K562 (cell line): ENCODE results near the gene NAP1L1. TPM values are rescaled to one million over a fixed set of nuclear protein-coding genes. Genes with fewer than 3 reads are reported as not detected.
A peak's percentile ranks its signal among the peaks of the same experiment; 100 is the strongest.

Experiments used
- ARID1B ChIP-seq: fragments of 450-650 bp; IDR thresholded peaks from 2 replicates; pipeline ENCODE4 v1.6.1; 2016; ENCODE audit warnings: antibody characterized with exemption, mild to moderate bottlenecking, inconsistent platforms
- ATF7 ChIP-seq: fragments of 450-650 bp; IDR thresholded peaks from 2 replicates; pipeline ENCODE4 v1.7.1; 2014; ENCODE audit warnings: mild to moderate bottlenecking, moderate library complexity
- CBFA2T3 ChIP-seq: fragments of 450-650 bp; IDR thresholded peaks from 2 replicates; pipeline ENCODE4 v1.6.1; 2017
- CHAMP1 ChIP-seq: fragments of 450-650 bp; IDR thresholded peaks from 2 replicates; pipeline ENCODE4 v1.6.1; 2016; ENCODE audit warnings: mild to moderate bottlenecking
- CSDE1 ChIP-seq, 2 experiments: fragments of 450-650 bp; IDR thresholded peaks; 2 replicates each; pipeline ENCODE4 v1.6.1; 2016; ENCODE audit warnings: mild to moderate bottlenecking in 1 of 2
- FOXK2 ChIP-seq, 2 experiments: fragments of 450-650 bp; IDR thresholded peaks in 1 of 2; conservative IDR thresholded peaks in 1 of 2; 2 replicates each; pipeline ENCODE4 v1.6.1; 2016; ENCODE audit warnings: low read depth in 2 of 2, mild to moderate bottlenecking in 1 of 2
- FOXM1 ChIP-seq, 2 experiments: fragments of 450-650 bp in 1 of 2; sonication (generic) in 1 of 2; formaldehyde crosslinking in 1 of 2; IDR thresholded peaks; 2 replicates each; pipeline versions ENCODE4 v1.6.1 to v1.9.0; 2017 to 2022; ENCODE audit warnings: low read depth in 2 of 2, mild to moderate bottlenecking in 2 of 2, missing genetic modification reagents in 1 of 2, moderate library complexity in 1 of 2
- KDM5B ChIP-seq: fragments of 200-600 bp; sonication (generic); IDR thresholded peaks from 2 replicates; pipeline ENCODE4 v1.6.1; 2012; ENCODE audit warnings: low read depth, mild to moderate bottlenecking, moderate library complexity, low read length, control low read depth, inconsistent platforms; ENCODE audit not compliant: insufficient replicate concordance
- KLF16 ChIP-seq: IDR thresholded peaks from 2 replicates; pipeline ENCODE4 v1.6.1; 2016; ENCODE audit warnings: antibody characterized with exemption
- LCOR ChIP-seq: sonication (generic); formaldehyde crosslinking; IDR thresholded peaks from 2 replicates; pipeline ENCODE4 v1.8.0; 2022; ENCODE audit warnings: mild to moderate bottlenecking, missing genetic modification reagents
- PREB ChIP-seq: sonication (generic); formaldehyde crosslinking; IDR thresholded peaks from 2 replicates; pipeline ENCODE4 v1.8.1; 2023; ENCODE audit warnings: mild to moderate bottlenecking, missing genetic modification reagents
- ZBTB2 ChIP-seq: fragments of 450-650 bp; IDR thresholded peaks from 2 replicates; pipeline ENCODE4 v1.6.1; 2016; ENCODE audit warnings: antibody characterized with exemption
- ZEB2 ChIP-seq: fragments of 450-650 bp; IDR thresholded peaks from 2 replicates; pipeline ENCODE4 v1.6.1; 2016
- ZNF124 ChIP-seq: sonication (generic); formaldehyde crosslinking; IDR thresholded peaks from 2 replicates; pipeline ENCODE4 v1.8.1; 2022; ENCODE audit warnings: missing genetic modification reagents
- ZNF184 ChIP-seq: sonication (generic); formaldehyde crosslinking; IDR thresholded peaks from 2 replicates; pipeline ENCODE4 v1.5.0; 2020; ENCODE audit warnings: missing genetic modification reagents
- ZNF197 ChIP-seq: fragments of 200-800 bp; sonication (Bioruptor generic); IDR thresholded peaks from 2 replicates; pipeline ENCODE4 v1.6.1; 2016; ENCODE audit warnings: low read depth, missing genetic modification characterization, missing compliant biosample characterization
- ZNF316 ChIP-seq: fragments of 450-650 bp; IDR thresholded peaks from 2 replicates; pipeline ENCODE4 v1.6.1; 2016
- ZNF518B ChIP-seq: fragments of 250-450 bp; sonication (Bioruptor Pico); IDR thresholded peaks from 2 replicates; pipeline ENCODE4 v1.5.0; 2021; ENCODE audit warnings: mild to moderate bottlenecking, moderate library complexity
- ZNF584 ChIP-seq: fragments of 200-800 bp; sonication (Bioruptor generic); IDR thresholded peaks from 2 replicates; pipeline ENCODE4 v1.6.1; 2016; ENCODE audit warnings: low read depth, mild to moderate bottlenecking, missing genetic modification characterization, missing compliant biosample characterization
- polyA plus RNA-seq, 8 experiments: library from polyadenylated mRNA; depleted of rRNA in 4 of 8; stranded (reverse) in 5 of 8; unstranded in 3 of 8; fragments of >200 nt; fragmentation: Nextera tagmentation in 2 of 8; fragmentation: Illumina TruSeq in 1 of 8; extraction: Ambion mirVana in 2 of 8; extraction: Trizol in 1 of 8; gene quantifications; 2 replicates each; pipeline versions ENCODE4 v1.2.1 to v1.2.3, GENCODE V29; 2011 to 2014; ENCODE audit warnings: inconsistent platforms in 1 of 8, missing spikeins in 1 of 8
- total RNA-seq, 7 experiments: library from RNA; depleted of rRNA in 6 of 7; stranded (reverse); fragments of >200 nt in 6 of 7; fragmentation: Illumina TruSeq in 2 of 7; extraction: Trizol in 2 of 7; gene quantifications; 2 replicates each; pipeline versions ENCODE4 v1.2.1 to v1.2.3, GENCODE V29; 2011 to 2021; ENCODE audit warnings: low replicate concordance in 1 of 7

The NAP1L1 gene
- total and polyA plus RNA-seq, 9 of the 15 experiments (the other 6 are each of a cell fraction or from before 2014, with no cell fraction given) = 287 to 747 (median 450) TPM

- no peak for TF ChIP-seq ZNF518B (CRISPR knock-in tag)
- TF ChIP-seq PREB (CRISPR knock-in tag) = no peak
- 0 out of 2 replicates have a peak, but pooled peaks have one; percentile 3 for TF ChIP-seq ZNF584 (CRISPR knock-in tag)
- peak; percentile 97 for TF ChIP-seq ARID1B
- 0 out of 2 replicates have a peak, but pooled peaks have one; percentile 46 for TF ChIP-seq CHAMP1
- no peak for TF ChIP-seq ATF7
- no peak for TF ChIP-seq LCOR
- peak; percentile 29 for TF ChIP-seq KDM5B
- TF ChIP-seq ZNF316 = peak; percentile 76
- TF ChIP-seq FOXM1 (IDR thresholded peaks at IDR 0.05; ENCODE audit: low read depth) = peak; percentile 59; the same call in 1 of the 2 replicates
- no peak for TF ChIP-seq FOXM1 (CRISPR knock-in tag; IDR thresholded peaks at IDR 0.05; ENCODE audit: low read depth)
- TF ChIP-seq KLF16 = 0 out of 2 replicates have a peak, but pooled peaks have one; percentile 29
- TF ChIP-seq ZEB2 = peak; percentile 84
- TF ChIP-seq CSDE1 (IDR thresholded peaks at IDR 0.05) = no peak
- TF ChIP-seq ZNF197 (CRISPR knock-in tag) = no peak
- no peak for TF ChIP-seq ZNF124 (CRISPR knock-in tag)
- no peak for TF ChIP-seq ZNF184 (CRISPR knock-in tag)
- peak in 1 of 2 experiments; percentile 38; a peak in 1 of 4 replicates for TF ChIP-seq FOXK2 (conservative IDR thresholded peaks at IDR 0.05 in 1 of 2, IDR thresholded peaks at IDR 0.05 in 1 of 2; ENCODE audit: low read depth in 2 of 2)
- peak; percentile 95 for TF ChIP-seq CBFA2T3
- TF ChIP-seq ZBTB2 = peak; percentile 62; the same call in 1 of the 2 replicates
These were observed 29.6 kb upstream of the NAP1L1 start (continued) for GRCh38 chr12:76113800-76114757.
